Measurements from ENCODE around the gene FOXRED2. TPM values are rescaled to one million over a fixed set of nuclear protein-coding genes. Genes with fewer than 3 reads are reported as not detected.

Gene FOXRED2
- total RNA-seq, 3 donors from 2014 or later: 2.8 to 8.6 (median 6.4) TPM

DNA sequence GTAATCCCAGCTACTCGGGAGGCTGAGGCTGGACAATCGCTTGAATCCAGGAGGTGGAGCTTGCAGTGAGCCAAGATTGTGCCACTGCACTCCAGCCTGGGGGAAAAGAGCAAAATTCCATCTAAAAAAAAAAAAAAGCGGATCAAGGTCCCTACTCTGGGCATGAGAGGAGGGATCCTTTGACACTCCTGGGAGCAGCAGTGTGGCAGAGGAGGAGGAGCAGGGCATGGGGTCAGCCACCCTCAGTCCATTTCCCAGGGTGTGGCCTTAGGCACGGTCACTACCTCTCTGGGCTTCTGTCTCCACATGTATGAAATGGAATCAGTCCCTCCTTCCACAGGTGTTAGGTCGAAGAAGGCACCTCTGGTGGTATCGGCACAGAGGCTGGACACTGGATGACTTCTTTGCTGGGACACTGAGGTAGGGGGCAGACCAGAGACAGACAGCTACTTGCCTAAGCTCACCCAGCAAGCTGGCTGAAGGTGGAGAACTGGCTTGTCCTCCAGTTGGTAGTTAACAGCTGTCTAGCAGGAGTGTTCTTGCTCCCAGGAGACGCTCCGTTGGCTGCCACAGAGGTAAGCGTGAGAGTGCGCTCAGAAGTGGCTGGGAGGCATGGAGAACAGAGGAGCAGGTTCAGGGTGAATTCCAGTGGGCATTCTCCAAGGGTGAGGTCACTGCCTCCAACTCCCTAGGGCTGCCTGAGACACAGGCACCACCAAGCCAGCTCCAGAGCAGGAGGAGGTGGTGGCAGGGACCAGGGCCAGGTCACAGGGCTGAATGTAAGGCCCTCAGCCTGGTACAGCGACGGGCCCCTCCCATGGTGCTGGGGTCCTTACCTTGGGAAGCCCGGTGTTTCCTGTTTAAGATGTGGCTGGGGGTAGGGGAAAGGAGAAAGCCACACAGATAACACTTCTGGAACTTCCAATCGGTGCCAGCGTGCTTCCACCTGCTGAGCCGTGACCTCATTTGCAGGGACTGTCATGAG is 44.9 kb downstream of the FOXRED2 start:
- peaks cover 21% of the 10 kb centered on the region for H3K4me1 ChIP-seq (ENCODE audit: low read depth)
- DNase-seq (no peak), ATAC-seq (no peak)
- intact Hi-C loops (cut with DNase I, micrococcal nuclease): no loop called here
- no peak overlapping the region for H3K4me3 ChIP-seq
- H3K9me3 ChIP-seq: no peaks in the 10 kb centered on the region
- TF ChIP-seq, protein P1, sequence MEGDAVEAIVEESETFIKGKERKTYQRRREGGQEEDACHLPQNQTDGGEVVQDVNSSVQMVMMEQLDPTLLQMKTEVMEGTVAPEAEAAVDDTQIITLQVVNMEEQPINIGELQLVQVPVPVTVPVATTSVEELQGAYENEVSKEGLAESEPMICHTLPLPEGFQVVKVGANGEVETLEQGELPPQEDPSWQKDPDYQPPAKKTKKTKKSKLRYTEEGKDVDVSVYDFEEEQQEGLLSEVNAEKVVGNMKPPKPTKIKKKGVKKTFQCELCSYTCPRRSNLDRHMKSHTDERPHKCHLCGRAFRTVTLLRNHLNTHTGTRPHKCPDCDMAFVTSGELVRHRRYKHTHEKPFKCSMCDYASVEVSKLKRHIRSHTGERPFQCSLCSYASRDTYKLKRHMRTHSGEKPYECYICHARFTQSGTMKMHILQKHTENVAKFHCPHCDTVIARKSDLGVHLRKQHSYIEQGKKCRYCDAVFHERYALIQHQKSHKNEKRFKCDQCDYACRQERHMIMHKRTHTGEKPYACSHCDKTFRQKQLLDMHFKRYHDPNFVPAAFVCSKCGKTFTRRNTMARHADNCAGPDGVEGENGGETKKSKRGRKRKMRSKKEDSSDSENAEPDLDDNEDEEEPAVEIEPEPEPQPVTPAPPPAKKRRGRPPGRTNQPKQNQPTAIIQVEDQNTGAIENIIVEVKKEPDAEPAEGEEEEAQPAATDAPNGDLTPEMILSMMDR (IDR thresholded peaks at IDR 0.05): no peak
- H3K36me3 ChIP-seq (ENCODE audit: low read depth): no peaks in the 10 kb centered on the region

DNA sequence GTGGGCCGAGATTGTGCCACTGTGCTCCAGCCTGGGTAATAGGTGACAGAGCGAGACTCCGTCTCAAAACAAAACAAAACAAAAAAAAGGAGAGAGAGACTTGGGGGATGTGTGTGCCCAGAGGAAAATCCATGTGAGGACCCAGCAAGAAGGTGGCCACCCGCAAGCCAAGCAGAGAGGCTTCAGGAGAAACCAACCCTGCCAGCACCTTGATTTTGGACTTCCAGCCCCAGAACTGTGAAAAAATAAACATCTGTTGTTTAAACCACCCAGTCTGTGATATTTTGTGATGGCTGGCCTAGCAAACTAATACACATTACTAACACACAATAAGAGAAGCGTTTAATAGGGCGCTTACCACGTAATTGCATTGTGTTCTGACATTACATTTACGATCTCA is 46.6 kb downstream of the FOXRED2 start:
- Histone ChIP-seq H3K9me3 (no peaks in the 10 kb centered on the region), H3K4me1 (ENCODE audit: low read depth) (peaks cover 24% of the 10 kb centered on the region), H3K4me3 (no peak overlapping the region), H3K36me3 (ENCODE audit: low read depth) (no peaks in the 10 kb centered on the region)
- TF ChIP-seq, protein P1 (IDR thresholded peaks at IDR 0.05): no peak
- no peak for ATAC-seq
- DNase-seq: no peak
- intact Hi-C loops (cut with DNase I, micrococcal nuclease): no loop called here

DNA sequence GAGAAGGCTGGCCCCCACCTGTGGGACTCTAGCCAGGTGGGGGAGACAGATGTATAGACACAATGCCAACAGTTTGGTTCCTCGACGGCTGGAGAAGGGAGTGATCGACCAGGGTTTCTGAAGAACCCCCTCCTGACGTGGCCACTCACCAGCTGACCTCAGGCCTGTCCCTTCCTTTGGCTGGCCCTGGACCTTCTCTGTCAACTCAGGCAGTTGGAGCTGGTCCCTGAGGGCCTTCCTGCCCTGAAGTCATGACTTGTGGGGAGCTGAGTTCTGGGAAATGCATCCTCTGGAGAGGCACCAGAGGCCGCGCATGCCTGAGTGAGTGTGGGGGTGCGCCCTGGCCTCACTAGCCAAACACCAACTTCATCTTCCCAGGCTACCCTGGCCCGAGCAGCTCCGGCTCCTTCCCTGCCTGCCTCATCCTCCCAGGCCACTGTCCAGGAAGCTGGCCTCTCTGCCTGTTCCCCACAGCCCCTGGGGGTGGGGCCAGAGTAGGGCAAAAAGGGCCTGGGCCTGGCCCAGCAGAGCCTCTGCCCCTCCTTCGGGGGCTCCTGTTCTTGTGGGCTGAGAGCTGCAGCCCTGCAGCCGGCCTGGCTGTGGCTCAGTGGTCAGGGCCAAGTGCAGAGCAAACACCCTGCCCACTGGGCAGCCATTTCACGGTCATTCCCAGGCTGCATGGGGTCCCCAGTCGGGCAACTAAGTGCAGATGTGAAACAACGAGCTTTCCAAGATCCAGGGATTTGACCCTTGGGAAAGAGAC is 49.0 kb downstream of the FOXRED2 start:
- ATAC-seq (no peak), DNase-seq (peak in 2 of 3 donors; percentile 63 to 72)
- intact Hi-C loops (cut with DNase I, micrococcal nuclease): loop anchor here in 1 of 2 donors (10.0 kb wide), 1 partner anchor 73 kb away; the partner anchor contains the start of gene MYH9

GRCh38 chr22:36456464-36456845 is 50.4 kb downstream of the FOXRED2 start:
- ATAC-seq: no peak
- intact Hi-C loops (cut with DNase I, micrococcal nuclease): loop anchor here in 1 of 2 donors (10.0 kb wide), 1 partner anchor 72 kb away; the partner anchor contains the start of gene MYH9

More for the DNA sequence above, 49.0 kb downstream of the FOXRED2 start:
- Histone ChIP-seq H3K4me1 (ENCODE audit: low read depth) (peaks cover 42% of the 10 kb centered on the region), H3K4me3 (no peak overlapping the region), H3K9me3 (no peaks in the 10 kb centered on the region), H3K36me3 (ENCODE audit: low read depth) (no peaks in the 10 kb centered on the region)
- TF ChIP-seq, protein P1 (IDR thresholded peaks at IDR 0.05): no peak

More at GRCh38 chr22:36456464-36456845, 50.4 kb downstream of the FOXRED2 start:
- no peak overlapping the region for H3K4me3 ChIP-seq
- TF ChIP-seq, protein P1 (IDR thresholded peaks at IDR 0.05): no peak
- no peaks in the 10 kb centered on the region for H3K9me3 ChIP-seq
- H3K4me1 ChIP-seq (ENCODE audit: low read depth): peaks cover 54% of the 10 kb centered on the region
- no peaks in the 10 kb centered on the region for H3K36me3 ChIP-seq (ENCODE audit: low read depth)
- DNase-seq: no peak

All from mucosa of descending colon (tissue), 3 donors.